A673 (cell line): Measurements from ENCODE around the gene DUOXA1.

Experiments used
- EZH2 ChIP-seq: fragments of 200-600 bp; sonication (generic); IDR thresholded peaks from 2 replicates; pipeline ENCODE4 v1.6.1; 2017; ENCODE audit warnings: borderline replicate concordance, low read depth, mild to moderate bottlenecking, mixed read lengths, antibody characterized with exemption, low read length; ENCODE audit not compliant: poor library complexity, severe bottlenecking
- TF ChIP-seq, protein P1 (sequence below): fragments of 300-800, 200-600 bp; sonication (generic); conservative IDR thresholded peaks from 2 replicates; pipeline ENCODE4 v1.5.1; 2017; ENCODE audit warnings: low read depth, mild to moderate bottlenecking, antibody characterized with exemption, low read length, moderate library complexity, mixed read lengths

DNA sequence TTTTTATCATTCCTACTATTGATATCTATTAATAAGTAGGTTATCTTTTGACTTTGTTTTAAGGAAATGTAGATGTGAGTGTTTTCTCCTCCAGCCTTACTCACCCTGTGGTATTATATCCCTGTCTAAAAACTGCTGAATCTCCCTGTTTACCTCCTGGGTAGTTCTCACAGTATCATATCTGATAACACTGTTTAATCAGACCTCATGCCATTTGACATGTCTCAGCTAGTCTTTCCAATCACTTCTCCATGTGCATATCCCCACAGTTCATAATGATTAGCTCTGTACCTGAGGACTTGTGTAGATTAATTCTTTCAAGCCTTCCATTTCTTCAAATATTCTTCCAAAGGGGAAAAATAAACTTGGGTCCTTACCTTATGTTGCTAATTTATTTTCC, 46.5 kb downstream of the DUOXA1 start:
- TF ChIP-seq, protein P1, sequence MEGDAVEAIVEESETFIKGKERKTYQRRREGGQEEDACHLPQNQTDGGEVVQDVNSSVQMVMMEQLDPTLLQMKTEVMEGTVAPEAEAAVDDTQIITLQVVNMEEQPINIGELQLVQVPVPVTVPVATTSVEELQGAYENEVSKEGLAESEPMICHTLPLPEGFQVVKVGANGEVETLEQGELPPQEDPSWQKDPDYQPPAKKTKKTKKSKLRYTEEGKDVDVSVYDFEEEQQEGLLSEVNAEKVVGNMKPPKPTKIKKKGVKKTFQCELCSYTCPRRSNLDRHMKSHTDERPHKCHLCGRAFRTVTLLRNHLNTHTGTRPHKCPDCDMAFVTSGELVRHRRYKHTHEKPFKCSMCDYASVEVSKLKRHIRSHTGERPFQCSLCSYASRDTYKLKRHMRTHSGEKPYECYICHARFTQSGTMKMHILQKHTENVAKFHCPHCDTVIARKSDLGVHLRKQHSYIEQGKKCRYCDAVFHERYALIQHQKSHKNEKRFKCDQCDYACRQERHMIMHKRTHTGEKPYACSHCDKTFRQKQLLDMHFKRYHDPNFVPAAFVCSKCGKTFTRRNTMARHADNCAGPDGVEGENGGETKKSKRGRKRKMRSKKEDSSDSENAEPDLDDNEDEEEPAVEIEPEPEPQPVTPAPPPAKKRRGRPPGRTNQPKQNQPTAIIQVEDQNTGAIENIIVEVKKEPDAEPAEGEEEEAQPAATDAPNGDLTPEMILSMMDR, result no peak
- TF ChIP-seq EZH2, result no peak
